T-helper 2 cell (primary cell): ENCODE results near the gene COMMD9.

Experiments used
- DNase-seq, 5 experiments: peaks; one replicate each; pipeline versions ENCODE4 v3.0.0 to v3.0.0-alpha.2; 2012 to 2022

COMMD9 gene

GRCh38 chr11:36253238-36253637, 36.0 kb downstream of the COMMD9 start:
- DNase-seq: no peak

GRCh38 chr11:36251823-36252222, 37.4 kb downstream of the COMMD9 start:
- no peak for DNase-seq

DNA sequence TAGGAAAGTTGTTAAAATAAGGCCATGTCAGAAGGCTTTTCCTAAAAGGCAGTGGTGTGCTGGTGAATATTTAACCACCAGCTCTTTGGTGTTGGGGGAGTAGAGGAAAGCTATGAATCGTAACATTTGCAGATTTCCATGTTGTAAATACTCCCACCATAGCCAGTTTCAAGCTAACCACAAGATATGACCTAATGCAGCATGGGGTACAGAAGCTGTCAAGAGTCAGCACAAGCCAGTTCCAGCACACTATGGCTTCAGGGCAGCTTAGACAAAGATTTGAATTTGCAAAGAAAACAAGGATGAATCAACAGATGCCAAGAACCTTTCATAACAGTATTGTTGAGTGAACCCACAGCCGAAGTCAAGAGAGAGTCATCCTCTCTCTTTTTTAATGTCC, 40.0 kb downstream of the COMMD9 start:
- no peak for DNase-seq

DNA sequence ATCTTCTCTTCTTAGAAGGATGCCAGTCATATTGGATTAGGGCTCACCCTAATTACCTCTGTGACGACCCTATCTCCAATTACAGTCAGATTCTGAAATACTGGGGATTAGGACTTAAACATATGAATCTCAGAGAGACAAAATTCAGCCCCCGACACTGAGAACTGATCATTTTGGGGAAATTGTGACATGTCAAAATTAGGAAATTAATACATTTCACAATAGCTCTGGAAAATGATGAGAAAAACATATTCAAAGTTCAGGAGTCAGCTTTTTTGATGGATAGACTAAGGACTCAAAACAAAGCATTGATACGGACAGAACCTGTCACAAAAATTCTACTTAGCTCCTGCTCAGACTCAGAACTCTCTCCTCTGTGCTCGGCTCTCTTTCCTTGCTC, 40.8 kb downstream of the COMMD9 start:
- DNase-seq: no peak

DNA sequence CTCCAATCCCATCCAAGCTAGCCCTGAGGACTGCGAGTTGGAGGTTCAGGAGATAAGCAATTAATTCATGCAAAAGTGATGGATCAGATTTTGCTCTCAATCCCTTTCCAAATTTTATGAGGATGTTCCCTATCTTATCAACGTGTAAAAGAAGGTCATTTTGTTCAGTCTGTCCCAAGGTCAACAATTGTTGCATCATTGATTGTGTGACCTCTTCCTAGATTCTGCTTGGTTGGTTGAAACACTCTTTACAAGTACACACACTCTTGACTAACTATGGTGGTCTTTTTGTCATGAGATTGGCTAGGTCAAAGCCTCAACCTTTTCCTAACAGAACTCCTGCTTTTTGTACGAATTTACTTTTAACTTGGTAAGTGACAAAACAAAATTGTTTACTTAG, 41.7 kb downstream of the COMMD9 start:
- no peak for DNase-seq

DNA sequence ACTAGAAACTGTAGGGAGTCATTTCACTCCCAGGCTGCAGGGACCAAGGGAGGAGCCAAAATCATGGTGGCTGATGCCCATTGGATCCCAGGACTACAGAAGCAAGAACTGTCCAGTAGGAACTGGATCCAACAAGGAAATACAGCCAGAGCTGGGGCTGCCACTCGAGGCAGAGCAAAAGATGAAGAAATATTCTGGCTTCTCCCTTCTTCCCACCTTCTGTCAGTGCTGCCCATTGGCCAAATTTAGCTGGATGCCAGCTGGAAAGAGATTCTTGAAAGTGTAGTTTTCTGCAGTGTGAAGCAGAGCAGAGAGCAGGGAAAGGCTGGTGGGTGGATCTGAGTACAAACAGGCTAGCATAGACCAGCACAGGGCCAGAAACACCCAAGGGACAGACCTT, 45.6 kb downstream of the COMMD9 start:
- no peak for DNase-seq

GRCh38 chr11:36241497-36241896, 47.7 kb downstream of the COMMD9 start:
- DNase-seq: no peak

DNA sequence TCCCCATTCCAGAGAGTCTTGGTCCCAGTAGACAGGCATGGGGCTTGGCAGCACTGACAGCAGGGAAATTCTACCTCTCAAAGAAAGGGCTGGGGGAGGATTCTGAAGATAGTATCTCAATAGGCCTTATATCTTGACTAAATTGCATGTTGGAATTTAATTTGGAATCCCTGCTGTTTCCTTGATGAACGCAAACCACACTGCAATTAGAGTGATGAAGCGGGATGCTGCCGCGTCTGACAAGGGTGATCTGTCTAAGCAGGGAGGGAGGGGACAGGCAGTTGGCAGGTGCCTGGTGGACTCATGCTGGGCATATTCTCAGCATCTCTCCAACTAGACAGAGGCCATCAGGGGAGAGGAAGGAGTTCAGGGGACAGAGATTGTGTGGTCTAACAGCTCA, 48.4 kb downstream of the COMMD9 start:
- no peak for DNase-seq

GRCh38 chr11:36240173-36240572, 49.1 kb downstream of the COMMD9 start:
- no peak for DNase-seq

- DNase-seq: no peak
Measured at GRCh38 chr11:36239636-36240035, 49.6 kb downstream of the COMMD9 start.

- no peak for DNase-seq
Measured at GRCh38 chr11:36238881-36239280, 50.3 kb downstream of the COMMD9 start.

DNA sequence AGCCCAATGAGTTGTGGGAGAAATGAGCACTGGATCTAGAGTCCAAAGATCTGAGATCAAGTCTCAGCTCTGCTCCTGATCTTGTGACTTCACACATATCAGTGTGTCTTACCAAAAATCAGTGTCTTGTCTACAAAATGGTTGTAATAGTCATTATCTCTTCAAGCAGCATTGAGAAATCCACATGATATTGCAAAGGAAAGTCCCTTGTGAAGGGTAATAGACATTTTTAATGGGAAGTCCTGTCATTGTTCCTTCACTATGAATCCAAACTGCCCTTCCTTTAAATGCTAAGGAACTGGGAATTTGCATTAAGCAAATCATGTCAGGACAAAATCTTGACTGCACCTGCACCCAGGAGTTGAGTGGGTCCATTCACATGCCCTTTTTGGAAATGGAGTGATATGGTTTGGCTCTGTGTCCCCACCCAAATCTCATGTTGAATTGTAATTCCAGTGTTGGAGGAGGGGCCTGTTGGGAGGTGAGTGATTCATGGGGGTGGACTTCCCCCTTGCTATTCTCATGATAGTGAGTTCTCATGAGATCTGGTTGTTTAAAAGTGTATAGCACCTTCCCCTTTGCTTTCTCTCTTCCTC, 51.1 kb downstream of the COMMD9 start:
- DNase-seq: no peak

DNA sequence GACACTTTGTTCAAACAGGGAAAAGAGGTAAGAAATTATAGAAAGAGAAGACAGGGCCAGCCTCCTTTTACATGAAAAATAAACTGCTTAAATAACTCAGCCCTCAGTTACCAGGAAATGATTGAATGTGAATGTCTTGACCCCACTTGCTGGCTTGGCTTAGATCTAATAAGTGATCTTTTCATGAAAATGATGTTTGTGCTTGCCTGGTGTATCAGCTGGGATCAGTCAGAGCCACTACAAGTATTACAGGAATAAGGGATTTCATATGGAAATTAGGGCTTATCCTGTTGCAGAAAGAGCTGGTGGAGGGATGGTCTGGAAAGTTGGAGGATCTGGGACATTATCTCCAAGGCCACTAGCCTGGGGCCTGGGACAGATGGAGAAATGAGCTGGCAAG, 51.8 kb downstream of the COMMD9 start:
- DNase-seq: no peak

DNA sequence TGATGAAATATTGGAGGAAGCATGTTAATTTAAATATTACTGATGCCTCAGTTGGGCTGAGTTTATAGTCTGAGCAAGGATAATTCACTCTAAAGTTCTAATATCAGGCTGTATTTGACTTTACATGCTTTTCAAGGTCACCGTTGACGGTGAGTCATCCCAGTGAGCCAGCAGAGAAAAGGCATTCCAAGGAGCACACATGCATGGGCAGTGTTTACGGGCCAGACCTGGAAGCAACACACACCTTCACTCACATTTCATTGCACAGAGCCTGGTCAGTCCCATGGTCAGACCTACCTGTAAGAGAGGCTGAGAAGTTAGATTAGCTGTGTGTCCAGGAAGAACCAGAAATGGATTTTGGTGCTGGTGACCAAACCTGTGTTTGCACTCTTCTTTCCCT, 53.5 kb downstream of the COMMD9 start:
- DNase-seq: no peak

DNA sequence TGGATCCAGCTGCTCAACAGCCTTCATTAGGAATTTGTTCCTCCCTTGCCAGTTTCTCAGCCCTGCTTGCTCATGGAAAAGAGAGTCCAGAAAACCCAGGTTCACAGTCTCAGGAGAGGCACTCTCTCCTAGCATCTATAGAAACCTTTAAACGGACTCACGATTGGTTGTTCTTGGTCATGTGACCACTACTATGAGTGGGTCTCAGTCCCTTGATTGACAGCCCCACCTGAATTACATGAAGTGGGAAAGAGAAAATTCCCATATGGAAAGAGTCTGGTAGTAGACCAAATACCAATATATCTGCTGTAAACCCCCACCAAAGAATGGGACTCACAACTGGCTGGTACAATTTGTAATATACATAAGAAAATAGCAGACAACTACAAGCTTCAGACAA, 54.4 kb downstream of the COMMD9 start:
- no peak for DNase-seq

DNA sequence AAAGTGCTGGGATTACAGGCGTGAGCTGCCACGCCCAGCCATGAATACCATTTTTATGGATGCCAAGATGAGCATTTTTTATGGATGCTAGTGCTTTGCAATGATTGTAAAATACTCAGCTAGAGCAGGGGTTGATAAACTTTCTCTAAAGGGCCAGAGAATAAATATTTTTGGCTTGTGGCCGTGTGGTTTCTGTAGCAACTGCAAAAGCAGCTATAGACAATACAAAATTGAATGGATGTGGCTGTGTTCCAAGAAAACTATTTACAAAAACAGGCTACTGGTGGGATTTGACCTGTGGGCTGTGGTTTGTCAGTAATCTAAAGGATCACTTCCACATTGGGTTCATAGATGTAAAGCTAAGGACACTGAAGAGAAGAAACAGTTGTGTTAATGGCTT, 56.0 kb downstream of the COMMD9 start:
- no peak for DNase-seq

GRCh38 chr11:36230779-36231699, 58.2 kb downstream of the COMMD9 start:
- no peak for DNase-seq

- DNase-seq: no peak
Measured at GRCh38 chr11:36229091-36229705, 60.0 kb downstream of the COMMD9 start.

DNA sequence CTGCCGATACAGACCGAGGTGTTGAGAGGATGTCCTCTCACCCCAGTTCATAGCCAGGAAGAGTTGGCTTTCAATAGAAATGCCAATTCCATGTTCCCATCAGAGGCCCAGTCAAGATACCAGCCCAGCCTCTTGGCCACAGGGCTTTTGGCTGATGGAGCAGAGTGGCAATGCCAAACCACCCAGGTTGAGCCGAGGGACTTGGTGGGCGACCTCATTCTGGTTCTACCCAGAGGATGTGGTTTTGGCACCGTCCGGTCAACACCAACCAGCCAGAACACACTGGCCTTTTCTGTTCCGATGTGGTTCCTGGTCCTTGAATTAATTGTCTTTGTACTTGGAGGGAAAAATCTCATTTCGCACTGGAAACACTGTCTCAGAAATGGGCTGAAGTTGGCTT, 60.5 kb downstream of the COMMD9 start:
- DNase-seq: no peak

DNA sequence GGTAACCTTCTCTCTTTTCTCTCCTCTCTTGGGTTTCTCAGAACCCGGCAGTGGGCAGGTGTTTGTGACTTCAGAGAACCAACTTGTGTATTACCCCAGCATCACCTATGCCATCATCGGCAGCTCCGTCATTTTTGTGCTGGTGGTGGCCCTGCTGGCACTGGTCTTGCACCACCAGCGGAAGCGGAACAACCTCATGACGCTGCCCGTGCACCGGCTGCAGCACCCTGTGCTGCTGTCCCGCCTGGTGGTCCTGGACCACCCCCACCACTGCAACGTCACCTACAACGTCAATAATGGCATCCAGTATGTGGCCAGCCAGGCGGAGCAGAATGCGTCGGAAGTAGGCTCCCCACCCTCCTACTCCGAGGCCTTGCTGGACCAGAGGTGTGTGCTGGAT, 62.2 kb downstream of the COMMD9 start:
- DNase-seq: no peak

DNA sequence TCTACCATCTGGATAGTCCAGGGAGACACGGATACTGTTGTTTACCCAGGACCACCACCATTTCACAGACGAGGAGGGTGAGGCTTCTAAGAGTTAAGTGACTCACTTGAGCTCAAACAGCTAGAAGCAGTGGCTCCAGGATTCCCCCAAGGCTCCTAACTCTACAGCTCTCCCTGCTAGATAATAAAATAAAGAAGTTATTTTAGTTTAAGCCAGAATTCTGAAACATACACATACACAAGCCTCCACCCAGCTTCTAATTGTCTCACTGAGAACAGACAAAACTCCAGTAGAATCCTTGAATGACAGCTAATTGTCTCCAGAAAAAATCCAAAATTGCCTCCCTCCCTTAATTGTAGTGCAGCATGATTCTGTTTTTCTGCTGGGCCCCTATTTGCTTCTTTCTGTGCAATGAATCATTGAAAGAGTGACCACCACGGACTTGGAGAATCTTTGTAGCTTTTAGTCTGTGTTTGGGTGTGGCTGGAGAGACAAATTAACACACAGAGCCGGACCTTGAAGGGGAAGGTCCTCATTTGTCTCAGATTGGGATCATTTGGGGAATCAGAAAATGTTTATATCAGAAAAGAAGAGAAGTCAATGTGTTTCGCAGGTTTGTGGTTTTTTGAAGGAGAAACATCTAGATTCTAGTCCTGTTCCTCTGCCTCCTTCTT, 64.9 kb downstream of the COMMD9 start:
- no peak for DNase-seq

DNA sequence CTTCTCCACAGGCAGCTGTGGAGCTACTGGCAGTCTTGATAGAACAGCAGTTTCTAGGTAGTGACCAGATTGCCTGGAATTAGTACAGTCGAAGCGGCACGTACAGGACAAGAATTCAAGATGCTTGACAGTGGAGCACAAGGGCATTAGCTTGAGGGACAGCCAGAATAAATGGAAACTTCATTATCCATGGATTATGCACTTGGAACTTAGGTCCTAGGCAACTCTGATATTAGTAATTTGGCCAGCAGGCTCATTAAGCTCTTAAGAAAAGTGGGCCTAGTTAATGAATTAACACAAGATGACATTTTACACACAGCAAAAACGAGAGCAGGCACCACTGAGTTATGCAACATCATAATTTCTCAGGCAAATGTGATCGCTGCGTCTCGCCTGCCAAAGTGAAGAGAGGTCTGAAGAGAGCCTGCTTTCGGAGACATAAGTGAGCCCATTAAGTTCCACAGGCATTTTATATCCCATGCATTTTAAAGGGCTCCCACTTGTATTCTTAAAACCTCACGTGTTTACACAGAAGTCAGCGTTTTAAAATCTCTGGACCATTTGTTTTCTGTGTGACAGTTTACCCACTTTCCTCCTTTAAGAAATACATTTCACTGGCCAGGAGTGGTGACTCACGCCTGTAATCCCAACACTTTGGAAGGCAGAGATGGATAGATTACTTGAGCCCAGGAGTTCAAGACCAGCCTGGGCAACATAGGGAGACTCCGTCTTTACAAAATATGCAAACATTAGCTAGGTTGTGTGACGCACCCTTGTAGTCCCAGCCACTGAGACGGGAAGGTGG, 66.2 kb downstream of the COMMD9 start:
- DNase-seq: no peak
